Calu3 (cell line): Measurements from ENCODE around the gene SLC17A8. TPM values are rescaled to one million over a fixed set of nuclear protein-coding genes. Genes with fewer than 3 reads are reported as not detected.

Experiments
- BruUV-seq: library from RNA; stranded (reverse); fragments of 400-500 nt; replicated peaks from 2 replicates; lab custom pipeline; 2021; lab: Mats Ljungman, UMichigan
- CTCF ChIA-PET: fragments of 300-600 bp; sonication (Branson Sonifier 250); formaldehyde crosslinking; loops from one replicate; lab custom pipeline; 2022; ENCODE audit warnings: antibody characterized with exemption; lab: Charles Lee
- DNase-seq: peaks from one replicate; pipeline ENCODE4 v3.0.0; 2022
- H3K27ac Mint-ChIP-seq: one replicate; pipeline ENCODE4 v1.8.0; 2022; ENCODE audit warnings: mixed read lengths; ENCODE audit not compliant: unreplicated experiment
- H3K27me3 Mint-ChIP-seq: one replicate; pipeline ENCODE4 v1.8.0; 2022; ENCODE audit warnings: mixed read lengths; ENCODE audit not compliant: unreplicated experiment
- H3K36me3 Mint-ChIP-seq: one replicate; pipeline ENCODE4 v1.8.0; 2022; ENCODE audit warnings: mild to moderate bottlenecking, moderate library complexity, mixed read lengths; ENCODE audit not compliant: insufficient read depth, unreplicated experiment
- H3K4me1 Mint-ChIP-seq: one replicate; pipeline ENCODE4 v1.8.0; 2022; ENCODE audit warnings: mild to moderate bottlenecking, low read depth, mixed read lengths; ENCODE audit not compliant: unreplicated experiment
- H3K4me3 Mint-ChIP-seq: one replicate; pipeline ENCODE4 v1.8.0; 2022; ENCODE audit warnings: mild to moderate bottlenecking, low read depth, moderate library complexity, mixed read lengths; ENCODE audit not compliant: unreplicated experiment
- H3K9me3 Mint-ChIP-seq: one replicate; pipeline ENCODE4 v1.8.0; 2022; ENCODE audit warnings: low read depth, mixed read lengths; ENCODE audit not compliant: unreplicated experiment
- intact Hi-C: fragments of 100-400 bp; cut with micrococcal nuclease; formaldehyde crosslinking; loops from one replicate; pipeline ENCODE4 v1.10.0; 2022; ENCODE audit not compliant: unreplicated experiment
- total RNA-seq: library from RNA; stranded (reverse); gene quantifications from 2 replicates; pipeline ENCODE4 v1.2.3, GENCODE V29; 2022
- TF ChIP-seq, protein P1 (sequence below): fragments of 200-600 bp; IDR thresholded peaks from one replicate; pipeline ENCODE4 v1.8.0; 2022; ENCODE audit warnings: antibody characterized with exemption; ENCODE audit not compliant: unreplicated experiment

Gene SLC17A8
- total RNA-seq, 1 experiment from 2014 or later: not detected

DNA sequence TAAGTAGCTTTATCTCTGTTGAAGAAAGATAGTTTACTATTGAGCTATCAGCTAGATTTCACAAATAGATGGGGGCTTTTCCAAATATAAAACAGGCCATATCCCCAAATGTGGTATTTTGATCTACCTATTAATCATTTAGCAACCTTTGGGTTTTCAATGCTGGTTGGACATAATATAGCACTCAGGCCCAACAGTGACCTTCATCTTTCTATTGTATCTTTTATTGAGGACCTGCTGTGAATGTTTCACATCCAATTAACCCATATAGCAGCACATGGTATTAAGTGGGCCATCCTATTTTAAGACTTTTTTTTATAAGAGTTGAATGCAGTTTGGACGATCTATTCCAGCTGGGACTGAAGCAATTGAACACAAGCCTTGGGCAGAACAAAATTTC, 106.8 kb downstream of the SLC17A8 start:
- TF ChIP-seq, protein P1, sequence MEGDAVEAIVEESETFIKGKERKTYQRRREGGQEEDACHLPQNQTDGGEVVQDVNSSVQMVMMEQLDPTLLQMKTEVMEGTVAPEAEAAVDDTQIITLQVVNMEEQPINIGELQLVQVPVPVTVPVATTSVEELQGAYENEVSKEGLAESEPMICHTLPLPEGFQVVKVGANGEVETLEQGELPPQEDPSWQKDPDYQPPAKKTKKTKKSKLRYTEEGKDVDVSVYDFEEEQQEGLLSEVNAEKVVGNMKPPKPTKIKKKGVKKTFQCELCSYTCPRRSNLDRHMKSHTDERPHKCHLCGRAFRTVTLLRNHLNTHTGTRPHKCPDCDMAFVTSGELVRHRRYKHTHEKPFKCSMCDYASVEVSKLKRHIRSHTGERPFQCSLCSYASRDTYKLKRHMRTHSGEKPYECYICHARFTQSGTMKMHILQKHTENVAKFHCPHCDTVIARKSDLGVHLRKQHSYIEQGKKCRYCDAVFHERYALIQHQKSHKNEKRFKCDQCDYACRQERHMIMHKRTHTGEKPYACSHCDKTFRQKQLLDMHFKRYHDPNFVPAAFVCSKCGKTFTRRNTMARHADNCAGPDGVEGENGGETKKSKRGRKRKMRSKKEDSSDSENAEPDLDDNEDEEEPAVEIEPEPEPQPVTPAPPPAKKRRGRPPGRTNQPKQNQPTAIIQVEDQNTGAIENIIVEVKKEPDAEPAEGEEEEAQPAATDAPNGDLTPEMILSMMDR: no peak
- intact Hi-C loops: no loop called here
- DNase-seq: no peak
- no TSS peak for BruUV-seq
- Mint-ChIP-seq H3K9me3 (no peaks in the 10 kb centered on the region), H3K27ac (no peak overlapping the region), H3K27me3 (no peaks in the 10 kb centered on the region), H3K36me3 (no peaks in the 10 kb centered on the region), H3K4me3 (no peak overlapping the region), H3K4me1 (no peaks in the 10 kb centered on the region)
- CTCF ChIA-PET: no interaction called here

DNA sequence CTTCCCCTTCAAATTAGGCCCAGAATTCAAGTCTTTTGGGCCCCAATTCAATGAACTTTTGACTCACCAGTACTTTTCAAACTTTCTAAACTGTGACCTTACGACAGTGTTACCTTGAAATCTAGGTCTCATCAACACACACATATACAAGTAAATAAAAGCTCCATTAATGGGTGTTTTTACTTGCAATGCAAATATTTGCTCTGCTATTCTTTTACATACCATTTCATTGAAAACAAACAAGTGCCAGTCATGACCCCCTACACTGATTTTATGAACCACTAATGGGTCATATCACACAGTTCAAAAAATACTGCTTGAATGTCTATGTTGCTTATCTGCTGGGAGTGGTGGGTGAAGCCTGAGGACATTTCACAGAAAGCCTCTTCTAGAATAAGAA, 107.7 kb downstream of the SLC17A8 start:
- intact Hi-C loops: no loop called here
- CTCF ChIA-PET: no interaction called here
- Mint-ChIP-seq H3K4me3 (no peak overlapping the region), H3K27ac (no peak overlapping the region), H3K9me3 (no peaks in the 10 kb centered on the region), H3K4me1 (no peaks in the 10 kb centered on the region), H3K27me3 (no peaks in the 10 kb centered on the region), H3K36me3 (no peaks in the 10 kb centered on the region)
- BruUV-seq: no TSS peak
- DNase-seq: no peak
- TF ChIP-seq, protein P1: no peak

DNA sequence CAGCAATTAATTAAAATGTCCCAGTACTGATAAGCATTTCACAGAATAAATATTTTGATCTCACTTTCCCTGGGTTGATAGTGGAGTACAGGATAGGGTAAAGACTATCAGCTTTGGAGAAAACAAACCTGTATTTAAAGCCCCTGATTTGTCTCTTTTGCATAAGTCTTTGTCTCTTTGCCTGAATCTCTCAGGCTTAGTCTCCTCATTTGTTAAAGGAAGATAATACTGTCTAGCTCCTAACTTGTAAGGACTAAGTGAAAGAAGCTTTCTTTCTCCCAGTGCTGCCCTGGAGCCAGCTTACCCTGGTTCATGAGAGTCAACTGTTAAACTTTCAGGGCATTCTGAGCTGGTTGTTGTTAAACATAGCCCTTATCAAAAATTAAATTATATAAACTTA, 111.3 kb downstream of the SLC17A8 start:
- TF ChIP-seq, protein P1: no peak
- intact Hi-C loops: no loop called here

More for the DNA sequence above, 111.3 kb downstream of the SLC17A8 start:
- no TSS peak for BruUV-seq
- Mint-ChIP-seq H3K9me3 (no peaks in the 10 kb centered on the region), H3K4me3 (no peak overlapping the region), H3K4me1 (peaks cover 11% of the 10 kb centered on the region), H3K27ac (no peak overlapping the region), H3K27me3 (no peaks in the 10 kb centered on the region), H3K36me3 (no peaks in the 10 kb centered on the region)
- DNase-seq: no peak
- CTCF ChIA-PET: no interaction called here

Other genes starting within 250 kb of the SLC17A8 start
- gene BLTP3B, start 214.2 kb upstream of the SLC17A8 start, total RNA-seq: 15.8 and 19.1 TPM in 2 replicates
- 35.2 and 35.4 TPM in 2 replicates for gene ACTR6, start 156.3 kb upstream of the SLC17A8 start, total RNA-seq
- 1.9 and 3.7 TPM in 2 replicates for gene DEPDC4, start 90.0 kb upstream of the SLC17A8 start, total RNA-seq
- gene SCYL2, start 89.9 kb upstream of the SLC17A8 start, total RNA-seq: 59.9 and 63.4 TPM in 2 replicates
- gene NR1H4, start 116.8 kb downstream of the SLC17A8 start, total RNA-seq: 5.2 and 9.6 TPM in 2 replicates
- 116 and 132 TPM in 2 replicates for gene GAS2L3, start 216.6 kb downstream of the SLC17A8 start, total RNA-seq